ENCODE data around the gene EFCAB6. TPM values are rescaled to one million over a fixed set of nuclear protein-coding genes. Genes with fewer than 3 reads are reported as not detected.

EFCAB6 gene
- total RNA-seq, 3 donors from 2014 or later, result 3.0 to 9.8 (median 5.9) TPM

DNA sequence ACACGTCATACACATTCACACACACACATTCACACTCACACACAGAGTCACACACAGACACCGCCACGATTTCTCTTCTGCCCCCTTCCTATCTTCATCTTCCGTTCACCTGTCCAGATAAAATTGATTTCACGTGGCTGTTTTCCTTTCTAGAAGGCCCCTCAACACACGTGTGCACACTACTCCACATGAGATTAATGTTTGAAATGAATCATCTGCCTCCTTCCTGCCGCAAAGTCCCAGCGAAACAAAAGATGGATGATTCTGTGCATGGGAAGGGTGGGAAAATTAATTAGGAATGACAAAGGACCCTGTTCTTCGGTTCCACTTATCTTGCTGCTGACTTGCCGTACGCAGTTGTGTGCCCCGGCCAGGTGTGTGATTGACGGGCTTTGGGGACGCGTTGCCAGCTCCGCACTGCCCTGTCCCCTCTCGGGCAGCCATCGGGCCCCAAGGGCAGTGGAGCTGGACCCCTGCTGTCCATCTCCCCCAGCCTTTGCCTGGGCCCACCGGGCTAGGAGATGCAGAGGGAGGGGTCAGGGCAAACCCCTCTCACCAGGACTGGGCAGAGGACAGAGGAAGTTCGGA lies 326.5 kb downstream of the EFCAB6 start:
- no peaks in the 10 kb centered on the region for H3K36me3 ChIP-seq
- intact Hi-C loops (cut with DNase I; ENCODE audit: low total_unique reads), result no loop called here
- no peak for TF ChIP-seq POLR2AphosphoS5 (IDR thresholded peaks at IDR 0.05)
- TF ChIP-seq POLR2A (IDR thresholded peaks at IDR 0.05), result no peak
- TF ChIP-seq, protein P1, sequence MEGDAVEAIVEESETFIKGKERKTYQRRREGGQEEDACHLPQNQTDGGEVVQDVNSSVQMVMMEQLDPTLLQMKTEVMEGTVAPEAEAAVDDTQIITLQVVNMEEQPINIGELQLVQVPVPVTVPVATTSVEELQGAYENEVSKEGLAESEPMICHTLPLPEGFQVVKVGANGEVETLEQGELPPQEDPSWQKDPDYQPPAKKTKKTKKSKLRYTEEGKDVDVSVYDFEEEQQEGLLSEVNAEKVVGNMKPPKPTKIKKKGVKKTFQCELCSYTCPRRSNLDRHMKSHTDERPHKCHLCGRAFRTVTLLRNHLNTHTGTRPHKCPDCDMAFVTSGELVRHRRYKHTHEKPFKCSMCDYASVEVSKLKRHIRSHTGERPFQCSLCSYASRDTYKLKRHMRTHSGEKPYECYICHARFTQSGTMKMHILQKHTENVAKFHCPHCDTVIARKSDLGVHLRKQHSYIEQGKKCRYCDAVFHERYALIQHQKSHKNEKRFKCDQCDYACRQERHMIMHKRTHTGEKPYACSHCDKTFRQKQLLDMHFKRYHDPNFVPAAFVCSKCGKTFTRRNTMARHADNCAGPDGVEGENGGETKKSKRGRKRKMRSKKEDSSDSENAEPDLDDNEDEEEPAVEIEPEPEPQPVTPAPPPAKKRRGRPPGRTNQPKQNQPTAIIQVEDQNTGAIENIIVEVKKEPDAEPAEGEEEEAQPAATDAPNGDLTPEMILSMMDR (IDR thresholded peaks at IDR 0.05), result no peak
- no peak overlapping the region for H3K4me3 ChIP-seq
- DNase-seq (ENCODE audit: low spot score in 2 of 2), result no peak
- H3K9me3 ChIP-seq, result no peaks in the 10 kb centered on the region
- H3K27me3 ChIP-seq, result peaks cover 0 to 5% of the 10 kb centered on the region in 2 donors
- no peak overlapping the region for H3K27ac ChIP-seq
- no peaks in the 10 kb centered on the region for H3K4me1 ChIP-seq

DNA sequence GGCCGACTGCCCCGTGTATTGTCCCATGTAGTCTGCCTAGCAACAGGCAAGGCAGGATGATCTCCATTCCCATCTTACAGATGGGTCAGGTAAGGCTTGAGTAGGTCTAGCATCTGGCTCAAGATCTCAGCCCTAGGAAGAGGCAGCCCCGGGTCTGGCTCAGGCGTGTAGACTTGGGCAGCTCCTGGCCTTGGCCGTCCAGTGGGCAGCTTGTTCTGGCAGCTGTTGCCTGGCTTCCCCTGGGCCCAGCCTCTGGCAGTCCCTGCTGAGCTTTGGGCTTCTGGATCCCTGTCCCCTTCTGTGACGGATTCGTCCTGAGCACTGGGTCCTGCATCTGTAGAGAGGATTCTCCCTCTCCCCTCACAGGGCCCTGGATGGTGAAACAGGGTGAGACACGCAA lies 327.9 kb downstream of the EFCAB6 start:
- Histone ChIP-seq H3K9me3 (no peaks in the 10 kb centered on the region), H3K36me3 (no peaks in the 10 kb centered on the region), H3K27ac (no peak overlapping the region), H3K4me3 (no peak overlapping the region), H3K27me3 (peaks cover 0 to 5% of the 10 kb centered on the region in 2 donors), H3K4me1 (no peaks in the 10 kb centered on the region)
- DNase-seq (ENCODE audit: low spot score in 2 of 2), result no peak
- intact Hi-C loops (cut with DNase I; ENCODE audit: low total_unique reads), result no loop called here
- TF ChIP-seq, protein P1 (IDR thresholded peaks at IDR 0.05), result no peak
- TF ChIP-seq POLR2AphosphoS5 (IDR thresholded peaks at IDR 0.05) (no peak), POLR2A (IDR thresholded peaks at IDR 0.05) (no peak)

DNA sequence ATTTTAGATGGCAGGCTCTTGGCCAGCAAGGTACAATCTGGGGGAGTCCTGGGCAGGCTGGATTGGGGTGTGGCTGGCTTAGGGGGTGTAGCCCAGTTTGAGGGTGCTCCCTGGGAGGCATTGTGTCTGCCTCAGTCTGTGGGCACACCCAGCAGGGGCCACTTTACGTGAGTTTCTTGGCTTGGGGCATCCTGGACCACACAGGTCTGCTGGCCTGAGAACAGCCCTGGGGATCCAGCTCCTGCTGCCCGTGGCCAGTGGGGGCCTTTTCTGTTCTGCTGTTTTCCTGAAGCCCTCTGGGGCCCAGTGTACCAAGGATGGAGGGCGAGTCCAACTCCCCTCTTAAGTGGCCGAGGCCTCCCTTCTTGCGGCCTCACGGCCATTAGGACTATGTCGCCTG lies 328.4 kb downstream of the EFCAB6 start:
- Histone ChIP-seq H3K9me3 (no peaks in the 10 kb centered on the region), H3K27me3 (peaks cover 0 to 5% of the 10 kb centered on the region in 2 donors), H3K4me3 (no peak overlapping the region), H3K4me1 (no peaks in the 10 kb centered on the region), H3K27ac (no peak overlapping the region), H3K36me3 (no peaks in the 10 kb centered on the region)
- DNase-seq (ENCODE audit: low spot score in 2 of 2), result no peak
- intact Hi-C loops (cut with DNase I; ENCODE audit: low total_unique reads), result no loop called here
- TF ChIP-seq, protein P1 (IDR thresholded peaks at IDR 0.05), result no peak
- TF ChIP-seq POLR2A (IDR thresholded peaks at IDR 0.05), result no peak
- TF ChIP-seq POLR2AphosphoS5 (IDR thresholded peaks at IDR 0.05), result no peak

DNA sequence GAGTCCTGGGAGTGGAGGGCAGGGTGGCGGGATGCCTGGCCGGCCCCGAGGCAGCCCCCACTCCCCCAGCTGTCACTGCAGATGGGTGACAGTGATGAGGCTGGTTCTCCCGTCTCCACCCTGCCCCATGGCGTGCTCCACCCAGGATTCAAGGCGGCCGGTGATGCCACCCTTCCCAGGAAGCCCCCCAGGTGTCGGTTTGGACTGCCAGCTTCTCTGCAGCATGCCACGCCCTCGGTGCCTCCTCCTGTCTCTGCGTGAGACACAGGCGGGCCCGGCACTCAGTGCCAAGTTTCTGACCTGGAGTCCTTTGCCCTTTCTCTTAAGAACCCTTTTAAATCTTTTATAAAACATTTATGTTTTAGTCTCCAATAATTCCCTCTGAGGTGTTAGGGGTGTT lies 328.8 kb downstream of the EFCAB6 start:
- Histone ChIP-seq H3K36me3 (no peaks in the 10 kb centered on the region), H3K9me3 (no peaks in the 10 kb centered on the region), H3K4me1 (no peaks in the 10 kb centered on the region), H3K27ac (no peak overlapping the region), H3K4me3 (no peak overlapping the region), H3K27me3 (peaks cover 0 to 5% of the 10 kb centered on the region in 2 donors)
- intact Hi-C loops (cut with DNase I; ENCODE audit: low total_unique reads), result no loop called here
- TF ChIP-seq POLR2AphosphoS5 (IDR thresholded peaks at IDR 0.05) (no peak), POLR2A (IDR thresholded peaks at IDR 0.05) (no peak)
- TF ChIP-seq, protein P1 (IDR thresholded peaks at IDR 0.05), result no peak
- DNase-seq (ENCODE audit: low spot score in 2 of 2), result no peak

DNA sequence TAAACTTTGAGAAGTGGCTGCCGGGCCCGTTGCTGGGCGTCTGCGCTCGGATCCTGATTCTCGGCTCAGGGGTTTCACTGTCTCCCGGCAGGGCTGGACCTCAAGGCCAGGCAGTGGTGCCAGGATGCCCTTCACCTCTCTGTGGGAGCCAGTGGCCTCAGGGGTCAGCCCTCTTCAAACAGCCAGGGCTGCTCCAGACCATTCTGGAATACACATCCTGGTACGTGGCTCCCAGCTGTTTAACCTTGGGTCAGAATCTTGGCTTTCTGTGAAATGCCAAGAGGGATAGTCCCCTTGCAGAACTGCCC lies 329.8 kb downstream of the EFCAB6 start:
- H3K4me1 ChIP-seq, result no peaks in the 10 kb centered on the region
- no peak for DNase-seq (ENCODE audit: low spot score in 2 of 2)
- TF ChIP-seq, protein P1 (IDR thresholded peaks at IDR 0.05), result no peak
- TF ChIP-seq POLR2A (IDR thresholded peaks at IDR 0.05) (no peak), POLR2AphosphoS5 (IDR thresholded peaks at IDR 0.05) (no peak)
- H3K36me3 ChIP-seq, result no peaks in the 10 kb centered on the region
- peaks cover 0 to 5% of the 10 kb centered on the region in 2 donors for H3K27me3 ChIP-seq
- H3K27ac ChIP-seq, result no peak overlapping the region
- intact Hi-C loops (cut with DNase I; ENCODE audit: low total_unique reads), result no loop called here
- no peak overlapping the region for H3K4me3 ChIP-seq
- no peaks in the 10 kb centered on the region for H3K9me3 ChIP-seq

All from breast epithelium (tissue), 4 donors.